A673 (cell line): ENCODE results near the gene ZMYM4. TPM values are rescaled to one million over a fixed set of nuclear protein-coding genes. Genes with fewer than 3 reads are reported as not detected.

Experiments
- BruUV-seq: library from RNA; stranded (reverse); fragments of 400-500 nt; replicated peaks from 2 replicates; lab custom pipeline; 2021; lab: Mats Ljungman, UMichigan
- CTCF ChIA-PET: fragments of 300-600 bp; sonication (Branson Sonifier 250); formaldehyde crosslinking; loops from one replicate; lab custom pipeline; 2022; ENCODE audit warnings: antibody characterized with exemption; lab: Charles Lee
- POLR2A ChIA-PET: fragments of 300-600 bp; sonication (Branson Sonifier 250); formaldehyde crosslinking; loops from one replicate; lab custom pipeline; 2022; ENCODE audit warnings: antibody characterized with exemption; ENCODE audit not compliant: low non-redundant PET; lab: Charles Lee
- DNase-seq: peaks from one replicate; pipeline ENCODE4 v3.0.0-alpha.2; 2015; ENCODE audit warnings: low spot score
- H3K27ac ChIP-seq: fragments of 200-600 bp; sonication (generic); 2 replicates; pipeline ENCODE4 v1.5.1; 2016; ENCODE audit warnings: mixed run types, low read depth, mild to moderate bottlenecking, mixed read lengths, antibody characterized with exemption, low read length; ENCODE audit not compliant: poor library complexity, severe bottlenecking
- H3K27me3 ChIP-seq: fragments of 200-600 bp; sonication (generic); replicated peaks from 2 replicates; pipeline ENCODE4 v1.6.1; 2017; ENCODE audit warnings: mixed run types, low read depth, mild to moderate bottlenecking, mixed read lengths, antibody characterized with exemption, low read length; ENCODE audit not compliant: insufficient read depth, poor library complexity
- H3K36me3 ChIP-seq: fragments of 200-600 bp; sonication (generic); 2 replicates; pipeline ENCODE4 v1.6.1; 2016; ENCODE audit warnings: mixed run types, mild to moderate bottlenecking, mixed read lengths, antibody characterized with exemption, low read length; ENCODE audit not compliant: insufficient read depth, poor library complexity, severe bottlenecking
- H3K4me1 ChIP-seq: fragments of 200-600 bp; sonication (generic); 2 replicates; pipeline ENCODE4 v1.6.1; 2017; ENCODE audit warnings: mixed run types, mild to moderate bottlenecking, mixed read lengths, antibody characterized with exemption, low read length; ENCODE audit not compliant: insufficient read depth, poor library complexity, severe bottlenecking
- H3K4me3 ChIP-seq: fragments of 200-600 bp; sonication (generic); 2 replicates; pipeline ENCODE4 v1.5.1; 2016; ENCODE audit warnings: low read depth, mixed run types, mild to moderate bottlenecking, mixed read lengths, low read length; ENCODE audit not compliant: poor library complexity, severe bottlenecking
- H3K9me3 ChIP-seq: fragments of 200-600 bp; sonication (generic); 2 replicates; pipeline ENCODE4 v1.6.1; 2016; ENCODE audit warnings: mixed run types, low read depth, mild to moderate bottlenecking, mixed read lengths, antibody characterized with exemption, low read length; ENCODE audit not compliant: poor library complexity, severe bottlenecking
- EZH2 ChIP-seq: fragments of 200-600 bp; sonication (generic); IDR thresholded peaks from 2 replicates; pipeline ENCODE4 v1.6.1; 2017; ENCODE audit warnings: borderline replicate concordance, low read depth, mild to moderate bottlenecking, mixed read lengths, antibody characterized with exemption, low read length; ENCODE audit not compliant: poor library complexity, severe bottlenecking
- intact Hi-C: fragments of 100-400 bp; cut with micrococcal nuclease; formaldehyde crosslinking; loops from one replicate; pipeline ENCODE4 v1.10.0; 2022; ENCODE audit not compliant: unreplicated experiment
- total RNA-seq: library from RNA; stranded (reverse); gene quantifications from 2 replicates; pipeline ENCODE4 v1.2.3, GENCODE V29; 2021
- TF ChIP-seq, protein P1 (sequence below): fragments of 300-800, 200-600 bp; sonication (generic); conservative IDR thresholded peaks from 2 replicates; pipeline ENCODE4 v1.5.1; 2017; ENCODE audit warnings: low read depth, mild to moderate bottlenecking, antibody characterized with exemption, low read length, moderate library complexity, mixed read lengths

Gene ZMYM4
- total RNA-seq, 1 experiment from 2014 or later = 83.5 TPM

DNA sequence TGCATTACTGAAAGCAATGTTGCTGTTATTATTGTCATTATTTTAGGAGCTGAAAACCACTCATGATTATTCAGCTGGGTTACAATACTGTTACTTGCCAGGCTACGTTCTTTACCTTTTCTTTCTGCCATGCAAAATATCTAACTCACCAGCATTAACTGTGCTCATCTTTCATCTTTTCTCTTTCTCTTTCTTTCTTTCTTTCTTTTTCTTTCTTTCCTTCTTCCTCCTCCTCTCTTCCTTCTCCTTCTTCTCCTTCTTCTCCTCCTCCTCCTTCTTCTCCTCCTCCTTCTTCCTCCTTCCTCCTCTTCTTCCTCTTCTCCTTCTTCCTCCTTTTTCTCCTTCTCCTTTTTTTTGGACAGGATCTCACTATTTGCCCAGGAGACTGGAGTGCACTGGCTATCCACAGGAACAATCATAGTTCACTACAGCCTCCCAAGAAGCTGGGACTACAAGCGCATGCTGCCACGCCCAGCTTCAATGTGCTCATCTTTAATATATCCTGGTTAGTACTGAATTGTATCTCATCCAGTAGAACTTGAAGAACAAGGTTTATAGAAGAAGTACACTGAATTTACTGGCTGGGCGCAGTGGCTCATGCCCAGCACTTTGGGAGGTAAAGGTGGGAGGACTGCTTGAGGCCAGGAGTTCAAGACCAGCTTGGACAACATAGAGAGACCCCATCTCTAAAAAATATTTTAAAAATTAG lies 6.9 kb upstream of the ZMYM4 start:
- no TSS peak for BruUV-seq
- TF ChIP-seq EZH2 = no peak
- TF ChIP-seq, protein P1, sequence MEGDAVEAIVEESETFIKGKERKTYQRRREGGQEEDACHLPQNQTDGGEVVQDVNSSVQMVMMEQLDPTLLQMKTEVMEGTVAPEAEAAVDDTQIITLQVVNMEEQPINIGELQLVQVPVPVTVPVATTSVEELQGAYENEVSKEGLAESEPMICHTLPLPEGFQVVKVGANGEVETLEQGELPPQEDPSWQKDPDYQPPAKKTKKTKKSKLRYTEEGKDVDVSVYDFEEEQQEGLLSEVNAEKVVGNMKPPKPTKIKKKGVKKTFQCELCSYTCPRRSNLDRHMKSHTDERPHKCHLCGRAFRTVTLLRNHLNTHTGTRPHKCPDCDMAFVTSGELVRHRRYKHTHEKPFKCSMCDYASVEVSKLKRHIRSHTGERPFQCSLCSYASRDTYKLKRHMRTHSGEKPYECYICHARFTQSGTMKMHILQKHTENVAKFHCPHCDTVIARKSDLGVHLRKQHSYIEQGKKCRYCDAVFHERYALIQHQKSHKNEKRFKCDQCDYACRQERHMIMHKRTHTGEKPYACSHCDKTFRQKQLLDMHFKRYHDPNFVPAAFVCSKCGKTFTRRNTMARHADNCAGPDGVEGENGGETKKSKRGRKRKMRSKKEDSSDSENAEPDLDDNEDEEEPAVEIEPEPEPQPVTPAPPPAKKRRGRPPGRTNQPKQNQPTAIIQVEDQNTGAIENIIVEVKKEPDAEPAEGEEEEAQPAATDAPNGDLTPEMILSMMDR = no peak
- ChIA-PET CTCF (no interaction called here), POLR2A (no interaction called here)
- no peak overlapping the region for H3K4me3 ChIP-seq
- no peaks in the 10 kb centered on the region for H3K36me3 ChIP-seq
- no peak overlapping the region for H3K27ac ChIP-seq
- intact Hi-C loops = no loop called here
- no peaks in the 10 kb centered on the region for H3K9me3 ChIP-seq
- DNase-seq = no peak
- no peaks in the 10 kb centered on the region for H3K4me1 ChIP-seq
- H3K27me3 ChIP-seq = no peaks in the 10 kb centered on the region

DNA sequence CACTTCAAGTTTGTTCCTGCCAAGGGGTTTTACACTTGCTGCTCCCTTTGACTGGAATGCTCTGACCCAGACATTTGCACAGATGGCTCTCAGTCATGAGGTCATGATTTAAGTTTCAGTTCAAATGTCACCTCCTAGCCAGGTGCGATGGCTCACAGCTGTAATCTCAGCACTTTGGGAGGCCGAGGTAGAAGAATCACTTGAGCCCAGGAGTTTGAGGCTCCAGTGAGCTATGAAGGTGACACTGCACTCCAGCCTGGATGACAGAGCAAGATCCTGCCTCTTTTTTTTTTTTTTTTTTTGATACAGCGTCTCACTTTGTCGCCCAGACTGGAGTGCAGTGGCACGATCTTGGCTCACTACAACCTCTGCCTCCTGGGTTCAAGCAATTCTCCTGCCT lies 4.5 kb upstream of the ZMYM4 start:
- TF ChIP-seq, protein P1 = no peak
- TF ChIP-seq EZH2 = no peak
- BruUV-seq = no TSS peak
- DNase-seq = no peak
- ChIA-PET CTCF (no interaction called here), POLR2A (no interaction called here)
- intact Hi-C loops = no loop called here
- Histone ChIP-seq H3K27ac (no peak overlapping the region), H3K4me1 (no peaks in the 10 kb centered on the region), H3K9me3 (no peaks in the 10 kb centered on the region), H3K36me3 (no peaks in the 10 kb centered on the region), H3K4me3 (no peak overlapping the region), H3K27me3 (no peaks in the 10 kb centered on the region)

DNA sequence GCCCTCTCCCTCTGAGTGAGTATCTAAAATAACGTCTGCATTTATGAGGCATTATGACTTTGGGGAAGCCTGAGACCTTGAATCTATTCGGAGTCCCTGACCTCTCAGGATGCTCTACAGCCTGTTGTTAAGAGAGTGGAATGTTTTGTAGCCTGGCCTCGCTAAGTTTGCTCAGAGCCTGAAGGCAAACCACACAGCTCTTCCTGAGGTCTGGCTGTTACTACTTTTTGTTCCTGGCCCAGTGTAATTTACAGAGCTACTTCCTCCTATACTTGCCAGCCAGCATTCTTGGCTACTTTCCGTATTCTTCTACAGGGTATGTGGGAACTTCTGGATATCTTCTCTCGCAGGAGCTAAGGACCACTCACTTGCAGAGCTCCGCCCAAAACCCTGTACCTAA lies 3.6 kb upstream of the ZMYM4 start:
- DNase-seq = no peak
- POLR2A ChIA-PET = no interaction called here
- H3K9me3 ChIP-seq = no peaks in the 10 kb centered on the region
- intact Hi-C loops = no loop called here
- no TSS peak for BruUV-seq
- TF ChIP-seq, protein P1 = no peak
- TF ChIP-seq EZH2 = no peak
- H3K27me3 ChIP-seq = no peaks in the 10 kb centered on the region
- H3K27ac ChIP-seq = no peak overlapping the region
- CTCF ChIA-PET = no interaction called here
- H3K4me3 ChIP-seq = no peak overlapping the region
- no peaks in the 10 kb centered on the region for H3K4me1 ChIP-seq
- H3K36me3 ChIP-seq = no peaks in the 10 kb centered on the region
